Measurements from ENCODE around the gene DNM3. TPM values are rescaled to one million over a fixed set of nuclear protein-coding genes. Genes with fewer than 3 reads are reported as not detected.

DNM3 gene
- total and polyA plus RNA-seq, 10 of the 15 experiments (the other 5 are each of a cell fraction or from before 2014, with no cell fraction given) = 0.03 to 1.5 (median 0.08) TPM; not detected in 3

- no peak overlapping the region for H2AFZ ChIP-seq (ENCODE audit: control insufficient read depth, low read depth, low read length)
- FAIRE-seq (no peak), DNase-seq (ENCODE audit: low read depth, low spot score) (no peak), ATAC-seq (no peak)
- ChIA-PET RAD21 (ENCODE audit: unreplicated experiment) (no interaction called here), SMC1A (ENCODE audit: uncharacterized antibody, unreplicated experiment) (interaction anchor here (1.0 to 1.6 kb wide), 2 partner anchors 9 to 14 kb away, joined by 3 to 4 read pairs; no protein-coding TSS in a partner anchor), POLR2A (no interaction called here), CTCF (interaction anchor here (0.8 to 0.9 kb wide), 2 partner anchors 59 to 260 kb away, joined by 3 read pairs; no protein-coding TSS in a partner anchor)
- H3K4me1 ChIP-seq (ENCODE audit: control insufficient read depth, insufficient read depth, low read length) = no peaks in the 10 kb centered on the region
- intact Hi-C loops (cut with micrococcal nuclease; ENCODE audit: unreplicated experiment) = no loop called here
- H3K36me3 ChIP-seq (ENCODE audit: control insufficient read depth in 2 of 2, insufficient read depth in 2 of 2, low read length in 1 of 2) = no peaks in the 10 kb centered on the region
- no peaks in the 10 kb centered on the region for H4K20me1 ChIP-seq (ENCODE audit: control insufficient read depth, insufficient read depth)
- no peaks in the 10 kb centered on the region for H3K9me3 ChIP-seq (replicated peaks; ENCODE audit: control insufficient read depth, insufficient read depth, low read length)
- no peak overlapping the region for H3K9ac ChIP-seq (ENCODE audit: control insufficient read depth, insufficient read depth, low read length)
- no TSS peak for BruUV-seq (replicated peaks)
- no peak overlapping the region for H3K27ac ChIP-seq (ENCODE audit: control insufficient read depth, insufficient read depth)
- H3K4me2 ChIP-seq (ENCODE audit: control insufficient read depth, insufficient read depth) = no peak overlapping the region
- no peaks in the 10 kb centered on the region for H3K79me2 ChIP-seq (ENCODE audit: control insufficient read depth, insufficient read depth, low read length)
- no peak overlapping the region for H3K4me3 ChIP-seq
- TF ChIP-seq STAT1 (conservative IDR thresholded peaks at IDR 0.05) (no peak), CREB1 (IDR thresholded peaks at IDR 0.05; ENCODE audit: low read depth) (no peak), CHD1 (IDR thresholded peaks at IDR 0.05; ENCODE audit: low read depth, low read length) (no peak)
- H3K27me3 ChIP-seq (replicated peaks in 1 of 2; ENCODE audit: control insufficient read depth in 2 of 2, insufficient read depth in 2 of 2, low read length in 1 of 2) = no peaks in the 10 kb centered on the region
- WGBS (ENCODE audit: insufficient coverage, insufficient replicate concordance, low lambda C conversion rate, missing lambda C conversion rate) = 40% methylated on average over 1 of the region's 1 CpG
- in situ Hi-C loops (cut with MboI) = no loop called here
These were observed 297.9 kb downstream of the DNM3 start for GRCh38 chr1:172139196-172139595.

GRCh38 chr1:172140072-172140471, 298.8 kb downstream of the DNM3 start:
- Histone ChIP-seq H4K20me1 (ENCODE audit: control insufficient read depth, insufficient read depth) (no peaks in the 10 kb centered on the region), H3K27ac (ENCODE audit: control insufficient read depth, insufficient read depth) (no peak overlapping the region), H3K9me3 (replicated peaks; ENCODE audit: control insufficient read depth, insufficient read depth, low read length) (no peaks in the 10 kb centered on the region; the same call in 2 of the 3 replicates), H3K79me2 (ENCODE audit: control insufficient read depth, insufficient read depth, low read length) (no peaks in the 10 kb centered on the region), H3K36me3 (ENCODE audit: control insufficient read depth in 2 of 2, insufficient read depth in 2 of 2, low read length in 1 of 2) (no peaks in the 10 kb centered on the region), H3K4me3 (no peak overlapping the region), H3K27me3 (replicated peaks in 1 of 2; ENCODE audit: control insufficient read depth in 2 of 2, insufficient read depth in 2 of 2, low read length in 1 of 2) (no peaks in the 10 kb centered on the region), H3K4me1 (ENCODE audit: control insufficient read depth, insufficient read depth, low read length) (no peaks in the 10 kb centered on the region), H2AFZ (ENCODE audit: control insufficient read depth, low read depth, low read length) (no peak overlapping the region), H3K9ac (ENCODE audit: control insufficient read depth, insufficient read depth, low read length) (no peak overlapping the region), H3K4me2 (ENCODE audit: control insufficient read depth, insufficient read depth) (no peak overlapping the region)
- no peak for FAIRE-seq
- ChIA-PET CTCF (no interaction called here), SMC1A (ENCODE audit: uncharacterized antibody, unreplicated experiment) (interaction anchor here (0.6 to 1.6 kb wide), 7 partner anchors 8 to 259 kb away, joined by 3 to 4 read pairs (median 3); no protein-coding TSS in a partner anchor), RAD21 (ENCODE audit: unreplicated experiment) (no interaction called here), POLR2A (no interaction called here)
- ATAC-seq = no peak
- BruUV-seq (replicated peaks) = no TSS peak
- in situ Hi-C loops (cut with MboI) (no loop called here), intact Hi-C loops (cut with micrococcal nuclease; ENCODE audit: unreplicated experiment) (no loop called here)
- 56% methylated on average over 3 of the region's 3 CpGs for WGBS (ENCODE audit: insufficient coverage, insufficient replicate concordance, low lambda C conversion rate, missing lambda C conversion rate)
- no peak for TF ChIP-seq E2F4 (IDR thresholded peaks at IDR 0.05; ENCODE audit: low read depth, low read length)
- TF ChIP-seq FOS (IDR thresholded peaks at IDR 0.05; ENCODE audit: borderline replicate concordance, extremely low read depth, insufficient read length) = no peak
- no peak for TF ChIP-seq USF2 (IDR thresholded peaks at IDR 0.05; ENCODE audit: borderline replicate concordance, low read depth, low read length)
- DNase-seq (ENCODE audit: low read depth, low spot score) = no peak

All from GM12878 (cell line).